ACC112 (cell line): ENCODE results near the gene NKD2.

Experiments
- H2AFZ ChIP-seq: fragments of 200-600 bp; sonication (generic); one replicate; pipeline ENCODE4 v1.6.0; 2017; ENCODE audit warnings: antibody characterized with exemption, low read length; ENCODE audit not compliant: unreplicated experiment
- H3K27ac ChIP-seq: fragments of 200-600 bp; sonication (generic); 2 replicates; pipeline ENCODE4 v1.5.1; 2014; ENCODE audit warnings: low read depth, mild to moderate bottlenecking, antibody characterized with exemption, low read length, moderate library complexity
- H3K27me3 ChIP-seq: fragments of 200-600 bp; sonication (generic); 2 replicates; pipeline ENCODE4 v1.6.1; 2014; ENCODE audit warnings: mild to moderate bottlenecking, antibody characterized with exemption, low read length, moderate library complexity, mixed read lengths; ENCODE audit not compliant: insufficient read depth
- H3K36me3 ChIP-seq: fragments of 200-600 bp; sonication (generic); 2 replicates; pipeline ENCODE4 v1.6.1; 2016; ENCODE audit warnings: mild to moderate bottlenecking, antibody characterized with exemption, low read length, moderate library complexity, mixed read lengths; ENCODE audit not compliant: insufficient read depth
- H3K4me1 ChIP-seq: fragments of 200-600 bp; sonication (generic); one replicate; pipeline ENCODE4 v1.6.1; 2016; ENCODE audit warnings: low read length, mixed read lengths; ENCODE audit not compliant: insufficient read depth, unreplicated experiment, control insufficient read depth
- H3K4me3 ChIP-seq: fragments of 200-600 bp; sonication (generic); 2 replicates; pipeline ENCODE4 v1.5.1; 2014; ENCODE audit warnings: mild to moderate bottlenecking, low read depth, low read length
- H3K79me2 ChIP-seq: fragments of 200-600 bp; sonication (generic); one replicate; pipeline ENCODE4 v1.6.0; 2016; ENCODE audit warnings: low read length; ENCODE audit not compliant: control insufficient read depth, unreplicated experiment, insufficient read depth

The NKD2 gene

GRCh38 chr5:1031306-1031959, 22.8 kb downstream of the NKD2 start:
- no peaks in the 10 kb centered on the region for H3K4me1 ChIP-seq

GRCh38 chr5:1032011-1032410, 23.4 kb downstream of the NKD2 start:
- H3K36me3 ChIP-seq = no peaks in the 10 kb centered on the region
- H2AFZ ChIP-seq = no peak overlapping the region
- H3K27me3 ChIP-seq = no peaks in the 10 kb centered on the region
- H3K4me1 ChIP-seq = no peaks in the 10 kb centered on the region
- no peak overlapping the region for H3K4me3 ChIP-seq
- no peak overlapping the region for H3K27ac ChIP-seq
- H3K79me2 ChIP-seq = no peaks in the 10 kb centered on the region

More at GRCh38 chr5:1031306-1031959, 22.8 kb downstream of the NKD2 start:
- Histone ChIP-seq H2AFZ (no peak overlapping the region), H3K27me3 (no peaks in the 10 kb centered on the region), H3K4me3 (no peak overlapping the region), H3K79me2 (no peaks in the 10 kb centered on the region), H3K36me3 (no peaks in the 10 kb centered on the region), H3K27ac (no peak overlapping the region)

- Histone ChIP-seq H3K4me3 (no peak overlapping the region), H3K4me1 (no peaks in the 10 kb centered on the region), H2AFZ (no peak overlapping the region), H3K36me3 (no peaks in the 10 kb centered on the region), H3K27ac (no peak overlapping the region), H3K27me3 (no peaks in the 10 kb centered on the region), H3K79me2 (no peaks in the 10 kb centered on the region)
These were observed 24.0 kb downstream of the NKD2 start for GRCh38 chr5:1032551-1033027.

- H2AFZ ChIP-seq = no peak overlapping the region
- H3K27me3 ChIP-seq = no peaks in the 10 kb centered on the region
- no peak overlapping the region for H3K4me3 ChIP-seq
- no peak overlapping the region for H3K27ac ChIP-seq
- no peaks in the 10 kb centered on the region for H3K4me1 ChIP-seq
- no peaks in the 10 kb centered on the region for H3K36me3 ChIP-seq
- no peaks in the 10 kb centered on the region for H3K79me2 ChIP-seq
These were observed 24.6 kb downstream of the NKD2 start for GRCh38 chr5:1033178-1033577.

- Histone ChIP-seq H3K79me2 (no peaks in the 10 kb centered on the region), H3K27ac (no peak overlapping the region), H2AFZ (no peak overlapping the region), H3K4me3 (no peak overlapping the region), H3K4me1 (no peaks in the 10 kb centered on the region), H3K27me3 (no peaks in the 10 kb centered on the region), H3K36me3 (no peaks in the 10 kb centered on the region)
These were observed 25.2 kb downstream of the NKD2 start for GRCh38 chr5:1033606-1034420.

GRCh38 chr5:1034421-1034905, 25.9 kb downstream of the NKD2 start:
- no peaks in the 10 kb centered on the region for H3K36me3 ChIP-seq

GRCh38 chr5:1034986-1035385, 26.4 kb downstream of the NKD2 start:
- H3K4me3 ChIP-seq = no peak overlapping the region
- no peaks in the 10 kb centered on the region for H3K4me1 ChIP-seq
- no peaks in the 10 kb centered on the region for H3K27me3 ChIP-seq
- no peak overlapping the region for H3K27ac ChIP-seq
- H3K36me3 ChIP-seq = no peaks in the 10 kb centered on the region
- no peaks in the 10 kb centered on the region for H3K79me2 ChIP-seq
- H2AFZ ChIP-seq = no peak overlapping the region

More at GRCh38 chr5:1034421-1034905, 25.9 kb downstream of the NKD2 start:
- no peaks in the 10 kb centered on the region for H3K4me1 ChIP-seq
- no peak overlapping the region for H2AFZ ChIP-seq
- H3K79me2 ChIP-seq = no peaks in the 10 kb centered on the region
- H3K27me3 ChIP-seq = no peaks in the 10 kb centered on the region
- no peak overlapping the region for H3K4me3 ChIP-seq
- no peak overlapping the region for H3K27ac ChIP-seq

- no peaks in the 10 kb centered on the region for H3K36me3 ChIP-seq
- no peaks in the 10 kb centered on the region for H3K27me3 ChIP-seq
- no peak overlapping the region for H3K27ac ChIP-seq
- no peaks in the 10 kb centered on the region for H3K79me2 ChIP-seq
- H3K4me3 ChIP-seq = no peak overlapping the region
- no peaks in the 10 kb centered on the region for H3K4me1 ChIP-seq
- no peak overlapping the region for H2AFZ ChIP-seq
These were observed 27.1 kb downstream of the NKD2 start for GRCh38 chr5:1035421-1036405.

GRCh38 chr5:1036504-1037122, 28.0 kb downstream of the NKD2 start:
- Histone ChIP-seq H3K27me3 (no peaks in the 10 kb centered on the region), H3K27ac (no peak overlapping the region), H3K79me2 (no peaks in the 10 kb centered on the region), H2AFZ (no peak overlapping the region), H3K4me1 (no peaks in the 10 kb centered on the region), H3K4me3 (no peak overlapping the region), H3K36me3 (no peaks in the 10 kb centered on the region)
